ENCODE results near the gene ST6GALNAC2. TPM values are rescaled to one million over a fixed set of nuclear protein-coding genes. Genes with fewer than 3 reads are reported as not detected.

Gene ST6GALNAC2
- total and polyA plus RNA-seq, 10 of the 15 experiments (the other 5 are each of a cell fraction or from before 2014, with no cell fraction given) = 0.08 to 0.41 (median 0.23) TPM; not detected in 6

- intact Hi-C loops (cut with micrococcal nuclease; ENCODE audit: unreplicated experiment) (loop anchor here (1.0 to 2.0 kb wide), 2 partner anchors 23 to 82 kb away; no protein-coding TSS in a partner anchor), in situ Hi-C loops (cut with MboI) (no loop called here)
- POLR2A ChIA-PET = no interaction called here
- H3K9ac ChIP-seq (ENCODE audit: control insufficient read depth, insufficient read depth, low read length) = no peak overlapping the region
- no TSS peak for BruUV-seq (replicated peaks)
- H3K4me1 ChIP-seq (ENCODE audit: control insufficient read depth, insufficient read depth, low read length) = no peaks in the 10 kb centered on the region; the same call in 1 of the 2 replicates
- H3K27ac ChIP-seq (ENCODE audit: control insufficient read depth, insufficient read depth) = no peak overlapping the region
- ATAC-seq (no peak), DNase-seq (ENCODE audit: low read depth, low spot score) (no peak), FAIRE-seq (no peak)
- RAD21 ChIA-PET (ENCODE audit: unreplicated experiment) = interaction anchor here (1.8 to 2.5 kb wide), 2 partner anchors 18 to 23 kb away, joined by 5 to 9 read pairs; no protein-coding TSS in a partner anchor
- CTCF ChIA-PET = interaction anchor here (0.5 to 4.7 kb wide), 16 partner anchors 11 to 383 kb away, joined by 3 to 36 read pairs (median 4); partner anchors contain the start of gene AANAT
- H3K4me3 ChIP-seq = no peak overlapping the region
- H3K4me2 ChIP-seq (ENCODE audit: control insufficient read depth, insufficient read depth) = no peak overlapping the region
- H3K36me3 ChIP-seq (ENCODE audit: control insufficient read depth in 2 of 2, insufficient read depth in 2 of 2, low read length in 1 of 2) = no peaks in the 10 kb centered on the region; a peak in 1 of 4 replicates
- H2AFZ ChIP-seq (ENCODE audit: control insufficient read depth, low read depth, low read length) = no peak overlapping the region
- no peaks in the 10 kb centered on the region for H3K79me2 ChIP-seq (ENCODE audit: control insufficient read depth, insufficient read depth, low read length)
- no peaks in the 10 kb centered on the region for H4K20me1 ChIP-seq (ENCODE audit: control insufficient read depth, insufficient read depth)
- H3K9me3 ChIP-seq (replicated peaks; ENCODE audit: control insufficient read depth, insufficient read depth, low read length) = no peaks in the 10 kb centered on the region
- peaks cover 0 to 3% of the 10 kb centered on the region in 2 experiments; a peak in 3 of 4 replicates for H3K27me3 ChIP-seq (replicated peaks in 1 of 2; ENCODE audit: control insufficient read depth in 2 of 2, insufficient read depth in 2 of 2, low read length in 1 of 2)
- 58% methylated on average over 11 of the region's 11 CpGs for WGBS (ENCODE audit: insufficient coverage, insufficient replicate concordance, low lambda C conversion rate, missing lambda C conversion rate)
- SMC1A ChIA-PET (ENCODE audit: uncharacterized antibody, unreplicated experiment) = interaction anchor here (1.1 to 3.7 kb wide), 7 partner anchors 12 to 77 kb away, joined by 3 to 18 read pairs (median 8); no protein-coding TSS in a partner anchor
- TF ChIP-seq SREBF1 (IDR thresholded peaks at IDR 0.05; ENCODE audit: low read length) (no peak), FOXK2 (IDR thresholded peaks at IDR 0.05) (no peak), ZZZ3 (IDR thresholded peaks at IDR 0.05; ENCODE audit: control insufficient read depth, insufficient read length, low read depth) (no peak), E2F4 (IDR thresholded peaks at IDR 0.05; ENCODE audit: low read depth, low read length) (no peak), SIN3A (IDR thresholded peaks at IDR 0.05; ENCODE audit: low read depth, low read length) (no peak), NFYB (IDR thresholded peaks at IDR 0.05; ENCODE audit: insufficient read depth, low read depth, low read length) (no peak), ASH2L (IDR thresholded peaks at IDR 0.05; ENCODE audit: borderline replicate concordance, low read depth) (no peak), CEBPB (IDR thresholded peaks at IDR 0.05; ENCODE audit: borderline replicate concordance in 1 of 2, low read depth in 2 of 2, low read length in 2 of 2) (no peak), JUNB (IDR thresholded peaks at IDR 0.05) (no peak)
Measured at GRCh38 chr17:76546556-76547182, 39.0 kb downstream of the ST6GALNAC2 start.

All from GM12878 (cell line).